Activated naive CD8-positive, alpha-beta T cell treated with anti-CD3 and anti-CD28 coated beads for 36 hours (primary cell): ENCODE results near the gene TBC1D24. TPM values are rescaled to one million over a fixed set of nuclear protein-coding genes. Genes with fewer than 3 reads are reported as not detected.

Source experiments
- DNase-seq: peaks from one replicate; pipeline ENCODE4 v3.0.0; 2021
- H3K27ac Mint-ChIP-seq: one replicate; pipeline ENCODE4 v1.8.0; 2022; ENCODE audit warnings: mild to moderate bottlenecking, moderate library complexity, mixed read lengths
- H3K27me3 Mint-ChIP-seq: one replicate; pipeline ENCODE4 v1.8.0; 2022; ENCODE audit warnings: mild to moderate bottlenecking, mixed read lengths
- H3K36me3 Mint-ChIP-seq: one replicate; pipeline ENCODE4 v1.8.0; 2021; ENCODE audit warnings: mild to moderate bottlenecking, mixed read lengths
- H3K4me1 Mint-ChIP-seq: one replicate; pipeline ENCODE4 v1.8.0; 2021; ENCODE audit warnings: mixed read lengths
- H3K4me3 Mint-ChIP-seq: one replicate; pipeline ENCODE4 v1.8.0; 2022; ENCODE audit warnings: mild to moderate bottlenecking, moderate library complexity, mixed read lengths
- H3K9me3 Mint-ChIP-seq: one replicate; pipeline ENCODE4 v1.8.0; 2022; ENCODE audit warnings: mixed read lengths
- total RNA-seq, 2 experiments: library from RNA; stranded (reverse); gene quantifications; one replicate each; pipeline ENCODE4 v1.2.3, GENCODE V29; 2021

TBC1D24 gene
- total RNA-seq, 2 experiments from 2014 or later, result 21.1 to 23.0 TPM

DNA sequence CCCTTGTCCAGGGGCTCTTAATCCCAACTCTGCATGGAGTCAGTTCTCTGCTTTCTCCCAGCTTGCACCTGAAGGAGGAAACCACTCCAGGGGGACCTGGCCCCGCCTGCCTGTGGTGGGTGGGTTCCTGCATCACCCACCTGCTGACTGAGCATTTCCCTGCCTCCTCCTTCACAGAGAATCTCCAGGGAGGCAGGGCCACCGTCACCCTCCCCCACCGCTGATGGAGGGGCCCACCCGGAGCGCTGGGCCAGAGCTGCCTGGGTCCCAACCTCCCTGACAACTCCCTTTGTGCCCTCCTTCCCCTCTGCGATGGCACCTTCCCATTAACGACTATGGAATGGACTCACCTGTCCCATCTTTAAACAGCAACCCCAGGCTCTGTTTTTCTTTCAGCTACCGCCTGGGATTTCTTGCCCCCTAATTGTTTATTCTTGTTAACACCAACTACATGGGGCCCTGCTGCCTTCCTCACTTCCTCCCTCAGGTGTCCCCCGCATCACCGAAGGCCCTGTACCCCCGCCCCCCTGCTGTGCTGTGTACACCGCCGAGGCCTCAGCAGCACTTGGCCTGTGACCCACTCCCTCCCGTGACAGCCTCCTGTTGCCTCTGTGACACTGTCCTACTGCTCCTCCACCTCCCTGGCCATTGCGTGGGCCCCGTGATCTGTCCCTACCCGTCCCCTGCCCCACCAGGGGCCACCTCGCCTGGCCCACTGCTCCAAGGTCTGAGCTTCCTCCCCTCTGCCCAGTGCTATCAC is 15.9 kb upstream of the TBC1D24 start:
- Mint-ChIP-seq H3K4me3 (peak overlapping the region; percentile 80), H3K9me3 (no peaks in the 10 kb centered on the region), H3K36me3 (peaks cover 9% of the 10 kb centered on the region), H3K4me1 (peaks cover 9% of the 10 kb centered on the region), H3K27me3 (no peaks in the 10 kb centered on the region), H3K27ac (peak overlapping the region; percentile 73)
- no peak for DNase-seq

DNA sequence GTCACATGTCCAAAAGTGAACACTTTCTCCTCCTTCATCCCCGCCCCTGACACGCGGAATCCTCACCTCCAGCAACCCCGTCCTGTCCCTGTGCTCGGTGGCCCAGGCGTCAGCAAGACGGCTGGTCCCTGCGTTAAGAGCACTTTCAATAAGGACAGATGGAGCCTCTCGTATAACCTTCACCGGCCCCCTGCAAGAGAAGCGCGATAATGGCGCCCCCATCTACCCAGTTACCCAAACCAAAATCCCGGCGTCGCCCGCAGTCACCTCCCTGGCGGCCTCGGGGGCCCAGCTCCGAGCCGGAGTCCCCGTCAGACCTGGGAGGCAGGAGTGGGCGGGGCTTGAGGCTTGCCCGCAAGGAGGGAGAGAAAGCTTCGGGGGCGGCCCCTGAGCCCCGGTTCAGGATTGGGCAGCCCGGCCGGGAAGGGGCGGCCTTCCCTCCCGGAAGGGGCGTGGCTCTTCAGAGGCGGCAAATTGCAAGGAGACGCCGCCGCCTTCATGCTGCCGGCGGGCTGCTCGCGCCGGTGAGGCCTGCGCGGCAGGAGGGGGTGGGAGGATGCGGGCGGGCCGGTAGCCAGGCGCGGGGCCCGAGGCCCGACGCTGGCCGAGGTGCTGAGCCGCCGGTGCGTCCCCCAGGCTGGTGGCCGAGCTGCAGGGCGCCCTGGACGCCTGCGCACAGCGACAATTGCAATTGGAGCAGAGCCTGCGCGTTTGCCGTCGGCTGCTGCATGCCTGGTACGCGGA is 15.1 kb upstream of the TBC1D24 start, which contains the start of gene TEDC2:
TEDC2 (plus strand) TSS at position 463 of the 744 bp plus-strand sequence; CDS start at position 499, 36 bp downstream.
- Mint-ChIP-seq H3K27me3 (no peaks in the 10 kb centered on the region), H3K36me3 (peaks cover 9% of the 10 kb centered on the region), H3K4me3 (peak within 1 kb of the TSS; percentile 80), H3K4me1 (peaks cover 9% of the 10 kb centered on the region), H3K9me3 (no peaks in the 10 kb centered on the region), H3K27ac (peak within 1 kb of the TSS; percentile 73)
- DNase-seq, result peak; percentile 99

DNA sequence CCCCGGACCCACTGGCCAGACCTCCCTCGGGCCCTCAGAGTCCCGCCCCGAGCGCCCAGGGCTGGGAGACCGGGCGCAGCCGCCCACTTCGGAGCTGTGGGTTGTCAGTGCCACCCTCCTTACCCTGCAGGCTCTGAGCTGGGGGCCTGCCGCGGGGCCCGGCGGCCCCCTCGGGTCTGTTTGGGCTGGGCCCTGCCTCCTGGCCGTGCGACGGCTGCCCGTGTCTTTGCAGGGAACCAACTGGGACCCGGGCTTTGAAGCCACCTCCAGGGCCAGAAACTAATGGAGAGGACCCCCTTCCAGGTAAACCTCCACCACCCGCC is 14.6 kb upstream of the TBC1D24 start:
- H3K27ac Mint-ChIP-seq, result no peak overlapping the region
- peaks cover 9% of the 10 kb centered on the region for H3K4me1 Mint-ChIP-seq
- no peak for DNase-seq
- H3K9me3 Mint-ChIP-seq, result no peaks in the 10 kb centered on the region
- no peaks in the 10 kb centered on the region for H3K27me3 Mint-ChIP-seq
- H3K4me3 Mint-ChIP-seq, result peak overlapping the region; percentile 80
- peaks cover 6% of the 10 kb centered on the region for H3K36me3 Mint-ChIP-seq

DNA sequence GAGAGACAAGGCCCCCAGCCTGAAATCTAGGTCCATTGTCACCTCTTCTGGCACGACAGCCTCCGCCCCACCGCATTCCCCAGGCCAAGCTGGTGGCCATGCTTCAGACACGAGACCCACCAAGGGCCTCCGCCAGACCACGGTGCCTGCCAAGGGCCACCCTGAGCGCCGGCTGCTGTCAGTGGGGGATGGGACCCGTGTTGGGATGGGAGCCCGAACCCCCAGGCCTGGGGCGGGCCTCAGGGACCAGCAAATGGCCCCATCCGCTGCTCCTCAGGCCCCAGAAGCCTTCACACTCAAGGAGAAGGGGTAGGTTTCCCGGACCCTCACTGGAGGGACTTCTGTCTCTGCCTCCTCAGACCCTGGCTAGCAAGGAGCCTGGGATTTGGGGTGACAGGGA is 14.0 kb upstream of the TBC1D24 start:
- peaks cover 9% of the 10 kb centered on the region for H3K4me1 Mint-ChIP-seq
- peaks cover 6% of the 10 kb centered on the region for H3K36me3 Mint-ChIP-seq
- H3K9me3 Mint-ChIP-seq, result no peaks in the 10 kb centered on the region
- H3K4me3 Mint-ChIP-seq, result peak overlapping the region; percentile 64
- H3K27ac Mint-ChIP-seq, result no peak overlapping the region
- DNase-seq, result no peak
- no peaks in the 10 kb centered on the region for H3K27me3 Mint-ChIP-seq

DNA sequence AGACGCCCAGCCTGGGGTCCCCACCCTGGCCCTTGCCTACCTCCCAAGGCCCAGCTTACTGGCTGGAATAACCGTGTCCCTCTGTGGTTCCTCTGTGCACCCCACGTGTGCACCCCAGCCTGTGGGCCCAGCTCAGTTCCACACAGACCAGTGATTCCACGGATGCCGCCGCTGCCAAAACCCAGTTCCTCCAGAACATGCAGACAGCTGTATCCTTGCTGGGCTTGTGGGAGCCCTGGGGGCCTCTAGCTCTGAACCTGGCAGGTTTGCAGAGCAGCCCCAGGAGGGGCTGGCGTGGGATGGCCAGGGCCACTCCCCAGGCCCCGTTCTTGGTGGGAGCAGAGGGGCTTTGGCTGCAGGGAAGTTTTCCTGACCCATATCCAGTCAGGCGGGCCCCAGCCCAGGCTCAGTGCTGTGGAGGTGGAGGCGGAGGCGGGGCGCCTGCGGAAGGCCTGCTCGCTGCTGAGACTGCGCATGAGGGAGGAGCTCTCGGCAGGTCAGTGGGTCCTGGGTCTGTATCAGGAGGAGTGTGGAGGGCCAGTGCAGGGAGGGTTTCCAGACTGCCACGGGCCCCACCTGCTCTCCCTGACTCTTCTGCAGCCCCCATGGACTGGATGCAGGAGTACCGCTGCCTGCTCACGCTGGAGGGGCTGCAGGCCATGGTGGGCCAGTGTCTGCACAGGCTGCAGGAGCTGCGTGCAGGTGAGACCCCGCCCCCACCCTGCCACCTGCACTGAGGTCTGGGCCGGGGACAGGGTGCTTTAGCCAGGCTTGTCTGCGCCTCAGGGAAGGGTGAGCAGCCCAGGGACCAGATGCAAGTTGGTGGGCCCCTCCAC is 12.7 kb upstream of the TBC1D24 start:
- Mint-ChIP-seq H3K27me3 (peaks cover 5% of the 10 kb centered on the region), H3K9me3 (no peaks in the 10 kb centered on the region), H3K27ac (no peak overlapping the region), H3K4me3 (no peak overlapping the region), H3K36me3 (peaks cover 6% of the 10 kb centered on the region), H3K4me1 (peaks cover 12% of the 10 kb centered on the region)
- DNase-seq, result no peak

DNA sequence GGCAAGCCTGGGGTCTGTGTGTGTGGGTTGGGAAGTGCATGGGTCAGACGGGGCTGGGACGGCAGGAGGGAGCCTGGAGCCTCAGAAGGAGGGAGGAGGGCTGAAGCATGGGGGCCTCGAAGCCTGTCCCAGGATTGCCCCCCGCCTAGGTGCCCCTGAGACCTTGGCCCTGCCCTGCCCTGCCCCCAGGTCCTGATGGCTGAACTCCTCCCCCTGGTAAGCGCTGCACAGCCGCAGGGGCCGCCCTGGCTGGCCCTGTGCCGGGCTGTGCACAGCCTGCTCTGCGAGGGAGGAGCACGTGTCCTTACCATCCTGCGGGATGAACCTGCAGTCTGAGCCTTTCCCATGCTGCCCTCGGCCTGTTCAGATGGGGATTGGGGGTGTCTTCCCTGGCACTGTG is 10.6 kb upstream of the TBC1D24 start:
- Mint-ChIP-seq H3K4me1 (peaks cover 15% of the 10 kb centered on the region), H3K36me3 (peaks cover 6% of the 10 kb centered on the region), H3K27ac (no peak overlapping the region), H3K9me3 (no peaks in the 10 kb centered on the region), H3K27me3 (peaks cover 20% of the 10 kb centered on the region), H3K4me3 (no peak overlapping the region)
- DNase-seq, result no peak

DNA sequence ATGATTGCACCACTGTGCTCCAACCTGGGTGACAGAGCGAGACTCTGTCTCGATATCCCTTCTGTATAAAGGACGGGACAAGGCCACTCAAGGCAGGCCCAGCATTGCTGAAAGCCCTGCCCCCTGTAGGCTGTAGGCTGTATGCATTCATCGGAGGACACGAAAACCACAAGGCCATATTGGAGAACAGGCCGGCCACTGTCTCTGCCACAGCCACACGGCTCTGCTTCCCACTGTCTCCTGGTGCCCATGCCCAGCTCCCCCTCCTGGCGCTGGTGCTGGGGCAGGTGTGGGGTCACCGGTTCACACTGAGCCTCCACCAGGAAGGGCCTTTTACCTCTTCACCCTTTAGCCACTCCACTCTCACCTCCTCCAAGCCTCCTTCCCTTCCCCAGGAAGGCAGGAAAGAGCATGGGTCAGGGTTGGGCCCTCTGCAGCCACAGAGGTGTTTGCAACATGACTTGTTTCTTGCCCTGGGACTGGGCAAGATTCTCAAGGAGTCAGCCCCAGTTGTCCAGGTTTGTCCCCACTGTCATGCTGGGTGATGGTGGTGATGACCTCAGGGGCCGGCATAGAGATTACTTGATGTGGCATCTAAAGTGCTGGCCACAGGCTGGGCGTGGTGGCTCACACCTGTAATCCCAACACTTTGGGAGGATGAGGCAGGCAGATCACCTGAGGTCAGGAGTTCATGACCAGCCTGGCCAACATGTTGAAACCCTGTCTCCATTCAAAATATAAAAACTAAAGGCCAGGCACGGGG is 9.1 kb upstream of the TBC1D24 start:
- Mint-ChIP-seq H3K36me3 (peaks cover 6% of the 10 kb centered on the region), H3K4me1 (peaks cover 10% of the 10 kb centered on the region), H3K4me3 (no peak overlapping the region), H3K27me3 (peaks cover 33% of the 10 kb centered on the region), H3K9me3 (no peaks in the 10 kb centered on the region), H3K27ac (no peak overlapping the region)
- DNase-seq, result no peak

DNA sequence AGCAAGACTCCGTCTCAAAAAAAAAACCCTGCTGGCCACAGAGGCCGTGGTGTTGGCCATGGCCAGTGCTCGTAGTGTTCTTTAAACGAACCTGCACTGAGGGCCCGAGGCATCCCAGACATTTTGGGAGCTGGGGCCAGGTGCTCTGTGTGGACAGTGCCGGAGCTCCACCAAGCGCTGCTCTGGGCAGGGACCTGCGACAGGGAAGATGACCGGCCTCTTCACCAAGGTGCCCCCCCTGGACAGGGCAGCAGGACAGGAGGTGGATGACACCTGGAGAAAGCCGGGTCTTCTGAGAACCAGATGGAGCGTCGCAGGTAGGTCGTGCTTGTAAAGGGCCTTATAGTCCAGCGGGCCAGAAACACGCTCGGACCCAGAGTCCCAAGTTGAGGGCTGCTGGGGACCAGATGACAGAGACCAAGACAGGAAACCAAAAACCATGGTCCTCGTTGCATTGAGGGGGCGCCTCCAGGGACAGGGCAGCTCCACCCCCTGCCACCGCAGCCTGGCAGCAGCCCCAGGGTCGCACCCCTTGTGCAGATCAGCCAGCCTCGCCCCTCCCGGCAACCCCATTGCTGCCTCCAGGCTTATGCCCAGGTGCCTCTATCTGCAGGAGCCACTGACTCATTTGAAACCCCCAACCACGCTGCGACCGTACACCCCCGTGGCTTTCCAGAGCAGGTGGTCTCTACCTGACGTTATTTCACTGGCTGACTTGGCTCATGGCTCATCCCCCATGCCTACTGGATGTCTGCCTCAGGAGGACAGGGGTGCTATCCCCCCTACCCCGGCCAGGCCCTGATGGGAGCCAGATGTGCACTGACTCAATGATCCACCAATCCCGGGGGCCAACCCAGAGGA is 8.0 kb upstream of the TBC1D24 start:
- Mint-ChIP-seq H3K36me3 (peaks cover 2% of the 10 kb centered on the region), H3K4me3 (peak overlapping the region; percentile 45)

DNA sequence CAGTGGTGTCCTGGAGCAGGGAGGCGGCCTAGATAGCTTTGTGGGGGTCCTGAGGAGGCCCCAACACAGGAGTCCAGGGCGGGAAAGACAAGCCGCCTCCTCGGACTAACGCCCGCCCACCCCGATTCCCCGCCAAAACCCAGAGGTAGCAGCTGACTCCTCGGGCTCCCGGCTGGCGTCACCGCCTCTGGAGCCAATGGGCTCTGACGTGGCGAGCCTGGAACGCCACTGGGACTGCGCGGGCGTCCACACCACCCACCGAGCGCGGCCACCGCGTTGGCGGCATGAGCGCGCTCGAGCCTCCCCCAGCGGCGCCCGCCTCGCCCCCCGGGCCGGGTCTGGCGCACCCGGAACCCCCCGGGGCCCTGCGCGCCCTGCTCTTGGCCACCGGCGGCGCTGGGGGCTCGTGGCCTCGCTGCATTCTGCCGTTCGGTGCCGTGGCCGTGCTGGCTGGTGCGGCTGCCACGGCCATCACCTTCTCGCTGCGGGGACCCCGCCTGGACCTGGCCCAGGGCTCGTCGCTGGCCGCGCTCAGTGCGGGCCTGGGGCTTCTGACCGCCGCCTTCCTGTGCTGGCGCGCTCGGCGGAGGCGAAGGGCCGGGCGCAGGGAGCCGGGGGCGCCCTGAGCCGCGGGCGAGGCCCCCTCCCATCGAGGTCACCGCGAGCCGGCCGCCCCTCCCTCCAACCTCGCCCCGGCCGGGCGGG is 7.2 kb upstream of the TBC1D24 start:
- DNase-seq, result peak; percentile 50
- no peaks in the 10 kb centered on the region for H3K9me3 Mint-ChIP-seq
- no peak overlapping the region for H3K27ac Mint-ChIP-seq
- peaks cover 2% of the 10 kb centered on the region for H3K36me3 Mint-ChIP-seq
- peak overlapping the region; percentile 45 for H3K4me3 Mint-ChIP-seq
- peaks cover 10% of the 10 kb centered on the region for H3K4me1 Mint-ChIP-seq
- peaks cover 33% of the 10 kb centered on the region for H3K27me3 Mint-ChIP-seq

More for the DNA sequence above, 8.0 kb upstream of the TBC1D24 start:
- no peaks in the 10 kb centered on the region for H3K9me3 Mint-ChIP-seq
- H3K27ac Mint-ChIP-seq, result no peak overlapping the region
- peaks cover 10% of the 10 kb centered on the region for H3K4me1 Mint-ChIP-seq
- DNase-seq, result no peak
- peaks cover 33% of the 10 kb centered on the region for H3K27me3 Mint-ChIP-seq

DNA sequence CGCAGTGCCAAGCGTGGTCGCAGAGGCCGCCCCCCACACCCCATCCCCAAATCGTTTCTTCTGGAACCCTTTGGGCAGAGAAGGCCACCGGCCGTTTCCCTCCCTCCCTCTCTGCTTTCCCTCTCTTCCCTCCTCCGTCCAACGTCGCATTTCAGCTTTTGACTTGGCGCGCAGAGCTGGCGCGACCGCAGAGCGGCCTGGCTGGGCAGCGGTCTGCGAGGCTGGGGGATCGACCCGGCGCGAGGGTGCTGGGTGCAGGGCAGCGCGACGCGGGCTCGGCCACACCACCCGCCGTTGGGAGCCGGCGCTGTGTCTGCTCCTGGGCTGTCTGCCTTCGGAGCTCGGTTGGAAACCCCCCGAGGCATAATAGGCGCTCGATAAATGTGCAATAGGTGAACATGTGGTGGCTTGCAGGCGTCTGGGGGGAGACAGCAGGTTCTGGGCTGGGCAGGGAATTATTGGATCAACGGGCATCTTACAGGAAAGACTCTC is 6.6 kb upstream of the TBC1D24 start:
- peaks cover 39% of the 10 kb centered on the region for H3K27me3 Mint-ChIP-seq
- peak overlapping the region; percentile 52 for H3K4me3 Mint-ChIP-seq
- no peaks in the 10 kb centered on the region for H3K36me3 Mint-ChIP-seq
- H3K4me1 Mint-ChIP-seq, result peaks cover 14% of the 10 kb centered on the region
- no peaks in the 10 kb centered on the region for H3K9me3 Mint-ChIP-seq
- no peak overlapping the region for H3K27ac Mint-ChIP-seq
- DNase-seq, result peak; percentile 40

DNA sequence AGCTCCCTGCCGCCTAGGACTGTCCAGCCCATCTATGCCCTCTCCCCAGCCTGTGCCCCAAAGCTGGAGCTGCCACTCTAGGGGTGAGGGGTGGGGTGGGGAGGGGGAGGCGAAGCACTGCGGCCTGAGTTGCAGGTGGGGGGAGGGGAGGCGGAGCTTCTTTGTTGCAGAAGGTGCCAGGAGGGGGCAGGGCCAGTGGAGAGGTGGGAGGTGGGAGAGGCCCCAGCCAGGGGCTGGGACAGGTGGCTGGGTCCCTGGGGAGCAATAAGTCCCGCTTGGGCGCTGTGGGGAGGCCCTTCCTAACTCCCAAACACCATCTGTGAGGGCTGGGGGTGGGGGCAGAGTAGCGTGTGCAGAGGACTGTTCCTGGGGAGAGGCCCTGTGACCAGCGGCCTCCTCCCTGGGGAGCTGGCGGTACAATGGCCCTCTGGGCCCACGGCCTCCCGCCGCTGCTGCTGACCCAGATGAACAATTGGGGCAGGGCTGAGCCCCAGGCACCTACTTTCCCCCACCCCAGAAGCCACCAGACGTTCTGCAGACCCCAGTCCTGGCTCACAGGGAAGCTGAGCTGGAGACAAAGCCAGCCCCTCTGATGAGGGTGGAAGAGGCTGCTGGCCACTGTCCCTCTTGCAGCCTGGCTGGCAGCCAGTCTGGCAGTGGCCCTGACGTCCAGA is 6.1 kb upstream of the TBC1D24 start:
- Mint-ChIP-seq H3K4me3 (peak overlapping the region; percentile 52), H3K36me3 (no peaks in the 10 kb centered on the region)

DNA sequence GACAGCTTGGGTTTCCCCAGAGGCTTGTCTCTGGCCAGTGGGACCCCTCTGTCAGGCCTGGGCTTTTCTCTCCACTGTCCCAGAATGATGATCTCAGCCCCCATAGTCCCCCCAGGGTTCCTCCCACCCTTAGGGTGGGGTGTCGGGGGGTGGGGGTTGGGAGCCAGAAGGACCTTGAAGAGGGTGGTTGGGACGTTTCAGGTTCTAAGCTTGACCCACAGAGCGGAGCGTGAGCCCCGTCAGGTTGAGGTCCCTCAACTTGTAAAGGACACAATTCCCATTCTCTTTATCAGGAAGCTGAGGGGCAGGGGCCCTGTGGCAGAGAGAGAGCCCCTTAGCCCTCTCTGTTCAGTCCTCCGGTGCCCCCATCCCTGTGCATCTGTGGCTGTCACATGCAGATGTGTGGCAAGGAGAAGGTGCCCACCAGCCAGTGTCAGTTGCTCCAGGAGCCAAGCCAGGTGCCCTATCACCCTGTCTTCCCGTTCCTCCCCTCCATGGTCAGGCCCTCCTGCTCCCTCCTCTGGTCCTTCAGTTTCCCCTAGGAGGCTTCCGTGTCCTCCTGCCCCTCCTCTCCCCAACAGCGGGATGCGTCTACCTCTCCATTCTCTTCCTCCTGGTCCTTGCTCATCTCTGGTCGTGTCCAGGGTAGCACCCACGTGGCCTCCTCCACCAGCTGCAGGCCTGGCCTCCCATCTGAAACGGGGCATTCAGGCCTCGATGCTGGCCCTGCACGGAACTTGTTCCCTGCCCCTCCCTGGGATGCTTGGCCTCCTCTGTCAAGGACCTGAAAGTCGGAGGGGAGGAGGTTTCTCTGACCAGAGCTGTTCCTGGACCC is 5.3 kb upstream of the TBC1D24 start:
- H3K4me1 Mint-ChIP-seq, result peaks cover 16% of the 10 kb centered on the region
- H3K4me3 Mint-ChIP-seq, result no peak overlapping the region
- H3K36me3 Mint-ChIP-seq, result no peaks in the 10 kb centered on the region
- peaks cover 41% of the 10 kb centered on the region for H3K27me3 Mint-ChIP-seq
- DNase-seq, result no peak
- no peaks in the 10 kb centered on the region for H3K9me3 Mint-ChIP-seq
- H3K27ac Mint-ChIP-seq, result no peak overlapping the region

More for the DNA sequence above, 6.1 kb upstream of the TBC1D24 start:
- Mint-ChIP-seq H3K27ac (no peak overlapping the region), H3K27me3 (peaks cover 41% of the 10 kb centered on the region), H3K4me1 (peaks cover 16% of the 10 kb centered on the region), H3K9me3 (no peaks in the 10 kb centered on the region)
- no peak for DNase-seq
